HepG2 (cell line): ENCODE data around the gene MAP2K7. TPM values are rescaled to one million over a fixed set of nuclear protein-coding genes. Genes with fewer than 3 reads are reported as not detected.

Experiments
- ATAC-seq: fragments of 200-7000 bp; cut with Tn5 transposase; 3 replicates; pipeline ENCODE4 v1.9.1; 2020; ENCODE audit warnings: mild to moderate bottlenecking, moderate library complexity
- BruUV-seq: library from RNA; stranded (reverse); fragments of 400-500 nt; replicated peaks from 2 replicates; lab custom pipeline; 2021; lab: Mats Ljungman, UMichigan
- CTCF ChIA-PET: fragments of 300-600 bp; formaldehyde crosslinking; extraction: SDS; loops from one replicate; lab custom pipeline; 2021; ENCODE audit warnings: low total read pairs, inconsistent platforms, low intra/inter-chr PET ratio; lab: Yijun Ruan, JAX
- POLR2A ChIA-PET: fragments of 350-600 bp; sonication (Branson Sonifier 250); formaldehyde crosslinking; loops from one replicate; lab custom pipeline; 2020; ENCODE audit warnings: antibody characterized with exemption, inconsistent platforms; lab: Yijun Ruan, JAX
- DNase-seq: peaks from one replicate; pipeline ENCODE4 v3.0.0-alpha.2; 2015; ENCODE audit warnings: low spot score
- FAIRE-seq: peaks from 3 replicates; lab custom pipeline; 2011; peaks lifted over from hg19 to GRCh38; lab: Jason Lieb, UNC
- H2AFZ ChIP-seq: one replicate; pipeline ENCODE4 v1.6.1; 2011; ENCODE audit warnings: low read length, inconsistent platforms
- H3K27ac ChIP-seq: fragments of 300-600 bp; 3 replicates; pipeline ENCODE4 v1.8.0; 2011; ENCODE audit warnings: mixed run types, mild to moderate bottlenecking, mixed read lengths, low read length, inconsistent platforms; ENCODE audit not compliant: insufficient read depth; ENCODE audit errors: extremely low read length
- H3K27me3 ChIP-seq, 2 experiments: fragments of 200-600 bp in 1 of 2; 2 replicates in 1 of 2; 3 replicates in 1 of 2; pipeline versions ENCODE4 v1.6.0 to v1.8.0; 2011; ENCODE audit warnings: low read length in 2 of 2, mild to moderate bottlenecking in 2 of 2, moderate library complexity in 2 of 2, inconsistent platforms in 1 of 2; ENCODE audit not compliant: insufficient read depth in 2 of 2, control insufficient read depth in 1 of 2
- H3K36me3 ChIP-seq, 2 experiments: fragments of 200-600 bp in 1 of 2; replicated peaks in 1 of 2; 2 replicates in 1 of 2; 3 replicates in 1 of 2; pipeline versions ENCODE4 v1.5.1 to v1.8.0; 2011; ENCODE audit warnings: low read length in 2 of 2, inconsistent platforms in 1 of 2; ENCODE audit not compliant: insufficient read depth in 2 of 2, control insufficient read depth in 1 of 2
- H3K4me1 ChIP-seq: 2 replicates; pipeline ENCODE4 v1.5.1; 2012; ENCODE audit warnings: low read length, inconsistent platforms; ENCODE audit not compliant: insufficient read depth
- H3K4me2 ChIP-seq: 2 replicates; pipeline ENCODE4 v1.6.0; 2011; ENCODE audit warnings: low read depth, low read length, inconsistent platforms
- H3K4me3 ChIP-seq, 3 experiments: fragments of 200-600 bp in 1 of 3; sonication (generic), shearing (Covaris generic) in 1 of 3; replicated peaks in 1 of 3; 2 replicates each; pipeline ENCODE4 v1.5.1; 2011 to 2016; ENCODE audit warnings: low read length in 3 of 3, inconsistent platforms in 2 of 3, low read depth in 2 of 3, mild to moderate bottlenecking in 2 of 3, control low read depth in 1 of 3, mixed read lengths in 1 of 3; ENCODE audit not compliant: insufficient read depth in 1 of 3
- H3K79me2 ChIP-seq: one replicate; pipeline ENCODE4 v1.6.1; 2011; ENCODE audit warnings: low read length, inconsistent platforms; ENCODE audit not compliant: insufficient read depth
- H3K9ac ChIP-seq: 2 replicates; pipeline ENCODE4 v1.6.0; 2011; ENCODE audit warnings: mild to moderate bottlenecking, low read depth, low read length, inconsistent platforms; ENCODE audit not compliant: insufficient read depth
- H3K9me3 ChIP-seq: 2 replicates; pipeline ENCODE4 v1.5.1; 2012; ENCODE audit warnings: mild to moderate bottlenecking, low read length
- H4K20me1 ChIP-seq: 2 replicates; pipeline ENCODE4 v1.6.0; 2011; ENCODE audit warnings: inconsistent platforms, mild to moderate bottlenecking, low read length, moderate library complexity; ENCODE audit not compliant: insufficient read depth
- GMEB2 ChIP-seq: IDR thresholded peaks from 2 replicates; pipeline ENCODE4 v1.6.1; 2016; ENCODE audit warnings: missing biosample characterization, missing genetic modification reagents, low read depth
- HOXA3 ChIP-seq: sonication (generic); formaldehyde crosslinking; IDR thresholded peaks from 2 replicates; pipeline ENCODE4 v1.5.0; 2020; ENCODE audit warnings: missing genetic modification reagents
- IRF9 ChIP-seq: sonication (generic); formaldehyde crosslinking; IDR thresholded peaks from 2 replicates; pipeline ENCODE4 v1.8.0; 2022; ENCODE audit warnings: missing genetic modification reagents, mild to moderate bottlenecking, borderline replicate concordance
- IRX3 ChIP-seq: sonication (generic); formaldehyde crosslinking; IDR thresholded peaks from 2 replicates; pipeline ENCODE4 v1.8.1; 2023; ENCODE audit warnings: mild to moderate bottlenecking, low read depth, missing genetic modification reagents, borderline replicate concordance
- KLF15 ChIP-seq: sonication (generic); formaldehyde crosslinking; IDR thresholded peaks from 2 replicates; pipeline ENCODE4 v1.8.1; 2023; ENCODE audit warnings: borderline replicate concordance, mild to moderate bottlenecking, inconsistent platforms, missing genetic modification reagents, mixed read lengths
- NRL ChIP-seq: sonication (generic); formaldehyde crosslinking; IDR thresholded peaks from 2 replicates; pipeline ENCODE4 v1.5.0; 2020; ENCODE audit warnings: missing genetic modification reagents, mild to moderate bottlenecking, moderate library complexity, borderline replicate concordance
- PCBP1 ChIP-seq: fragments of 200-400 bp; formaldehyde crosslinking; IDR thresholded peaks from 2 replicates; pipeline ENCODE4 v1.6.1; 2017; ENCODE audit warnings: mild to moderate bottlenecking, low read depth, low read length, borderline replicate concordance
- PHF5A ChIP-seq: IDR thresholded peaks from one replicate; pipeline ENCODE4 v1.6.1; 2018; ENCODE audit warnings: low read depth, missing genetic modification reagents; ENCODE audit not compliant: unreplicated experiment
- RBM39 ChIP-seq: fragments of 200-400 bp; formaldehyde crosslinking; IDR thresholded peaks from one replicate; pipeline ENCODE4 v1.6.1; 2018; ENCODE audit warnings: antibody characterized with exemption, mild to moderate bottlenecking, low read depth, low read length; ENCODE audit not compliant: poor library complexity, severe bottlenecking
- RXRA ChIP-seq: sonication (generic); formaldehyde crosslinking; IDR thresholded peaks from 2 replicates; pipeline ENCODE4 v1.5.1; 2020; ENCODE audit warnings: missing genetic modification reagents
- SMAD1 ChIP-seq: sonication (generic); formaldehyde crosslinking; IDR thresholded peaks from 2 replicates; pipeline ENCODE4 v1.4.0; 2020; ENCODE audit warnings: missing genetic modification reagents, low read depth, mild to moderate bottlenecking, borderline replicate concordance
- TEAD3 ChIP-seq: optimal IDR thresholded peaks from 2 replicates; pipeline ENCODE3; 2016; ENCODE audit warnings: borderline replicate concordance
- U2AF1 ChIP-seq: fragments of 200-400 bp; formaldehyde crosslinking; optimal IDR thresholded peaks from 2 replicates; pipeline ENCODE3; 2017; ENCODE audit warnings: mild to moderate bottlenecking, low read depth, low read length
- WIZ ChIP-seq: sonication (generic); formaldehyde crosslinking; IDR thresholded peaks from 2 replicates; pipeline ENCODE4 v1.5.1; 2020; ENCODE audit warnings: mild to moderate bottlenecking, missing genetic modification reagents
- YY1 ChIP-seq: IDR thresholded peaks from 2 replicates; pipeline ENCODE4 v1.6.1; 2011; ENCODE audit warnings: low read length, low read depth, moderate library complexity, mild to moderate bottlenecking; ENCODE audit not compliant: insufficient read depth, insufficient replicate concordance
- ZNF142 ChIP-seq: sonication (generic); formaldehyde crosslinking; IDR thresholded peaks from 2 replicates; pipeline ENCODE4 v1.4.0; 2020; ENCODE audit warnings: missing genetic modification reagents
- ZNF883 ChIP-seq: sonication (generic); formaldehyde crosslinking; IDR thresholded peaks from 2 replicates; pipeline ENCODE4 v1.5.1; 2020; ENCODE audit warnings: mild to moderate bottlenecking, missing genetic modification reagents; ENCODE audit errors: not compliant biosample characterization
- WGBS: methylation state at CpG from one replicate; pipeline ENCODE4 v1.1.6; 2017; ENCODE audit warnings: low lambda C conversion rate; 5-methylcytosine and 5-hydroxymethylcytosine counted together
- in situ Hi-C: cut with HindIII; loops from 2 replicates; pipeline ENCODE4 v1.10.0; 2017; ENCODE audit warnings: low pct_unique_long_range_greater_than_20kb; ENCODE audit not compliant: extremely low pct_ligation_motif_present
- intact Hi-C: fragments of 100-400 bp; cut with micrococcal nuclease; formaldehyde crosslinking; loops from one replicate; pipeline ENCODE4 v1.10.0; 2022; ENCODE audit not compliant: unreplicated experiment
- polyA plus RNA-seq, 8 experiments: library from polyadenylated mRNA; depleted of rRNA in 3 of 8; stranded (reverse) in 7 of 8; unstranded in 1 of 8; fragments of >200 nt; fragmentation: Illumina TruSeq in 4 of 8; extraction: Trizol in 4 of 8; gene quantifications; 2 replicates each; pipeline versions ENCODE4 v1.2.1 to v1.2.3, GENCODE V29; 2011 to 2016; ENCODE audit warnings: low read depth in 4 of 8, missing spikeins in 1 of 8, mixed read lengths in 1 of 8; ENCODE audit not compliant: insufficient read depth in 1 of 8
- total RNA-seq, 5 experiments: library from RNA; depleted of rRNA; stranded (reverse); fragments of >200 nt; fragmentation: Illumina TruSeq; extraction: Trizol; gene quantifications; 2 replicates each; pipeline ENCODE4 v1.2.3, GENCODE V29; 2016; ENCODE audit warnings: low read depth in 1 of 5

MAP2K7 gene
- total and polyA plus RNA-seq, 2 of the 13 experiments (the other 11 are each of a cell fraction or from before 2014, with no cell fraction given) = 9.0 to 10.8 TPM

- H3K27me3 ChIP-seq = no peaks in the 10 kb centered on the region
- DNase-seq = no peak
- no peak overlapping the region for H3K9ac ChIP-seq
- intact Hi-C loops (no loop called here), in situ Hi-C loops (no loop called here)
- H3K27ac ChIP-seq = no peak overlapping the region
- no peaks in the 10 kb centered on the region for H3K9me3 ChIP-seq
- H3K79me2 ChIP-seq = no peaks in the 10 kb centered on the region
- no peaks in the 10 kb centered on the region for H4K20me1 ChIP-seq
- FAIRE-seq = no peak
- WGBS = 30% methylated on average over 17 of the region's 18 CpGs
- peak overlapping the region; percentile 68 for H3K4me2 ChIP-seq
- no peak for ATAC-seq
- POLR2A ChIA-PET = no interaction called here
- no TSS peak for BruUV-seq
- CTCF ChIA-PET = no interaction called here
- peaks cover 44% of the 10 kb centered on the region for H3K4me1 ChIP-seq
- peak overlapping the region in 2 of 3 experiments; percentile 10 to 27; a peak in 1 of 6 replicates for H3K4me3 ChIP-seq
- no peak overlapping the region for H2AFZ ChIP-seq
- H3K36me3 ChIP-seq = no peaks in the 10 kb centered on the region
- TF ChIP-seq YY1 (peak; percentile 36), HOXA3 (CRISPR knock-in tag) (0 out of 2 replicates have a peak, but pooled peaks have one; percentile 14), KLF15 (no peak), RXRA (CRISPR knock-in tag) (no peak), SMAD1 (CRISPR knock-in tag) (no peak), PCBP1 (no peak), RBM39 (no peak), NRL (CRISPR knock-in tag) (no peak), GMEB2 (CRISPR knock-in tag) (no peak), IRF9 (CRISPR knock-in tag) (no peak), U2AF1 (no peak), ZNF883 (CRISPR knock-in tag) (no peak), WIZ (CRISPR knock-in tag) (no peak), TEAD3 (no peak), ZNF142 (CRISPR knock-in tag) (no peak), IRX3 (CRISPR knock-in tag) (no peak), PHF5A (no peak)
These were observed 39.0 kb upstream of the MAP2K7 start for GRCh38 chr19:7864690-7865074.
